Measurements from ENCODE around the gene PHKA1. TPM values are rescaled to one million over a fixed set of nuclear protein-coding genes. Genes with fewer than 3 reads are reported as not detected.

The PHKA1 gene
- total and polyA plus RNA-seq, 2 donors (not counting 3 experiments of a cell fraction or from before 2014, with no cell fraction given), result 3.3 to 5.5 TPM

GRCh38 chrX:72624194-72624593, 89.9 kb downstream of the PHKA1 start:
- TF ChIP-seq POLR2AphosphoS5 (IDR thresholded peaks at IDR 0.05; ENCODE audit: insufficient read depth, low read depth, low read length), result no peak
- TF ChIP-seq, protein P1, sequence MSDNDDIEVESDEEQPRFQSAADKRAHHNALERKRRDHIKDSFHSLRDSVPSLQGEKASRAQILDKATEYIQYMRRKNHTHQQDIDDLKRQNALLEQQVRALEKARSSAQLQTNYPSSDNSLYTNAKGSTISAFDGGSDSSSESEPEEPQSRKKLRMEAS (IDR thresholded peaks at IDR 0.05; ENCODE audit: insufficient read depth, insufficient read length), result no peak
- no peak for TF ChIP-seq GATA2 (IDR thresholded peaks at IDR 0.05; ENCODE audit: insufficient read depth, insufficient read length, low read depth, low read length)
- TF ChIP-seq JUN (IDR thresholded peaks at IDR 0.05; ENCODE audit: borderline replicate concordance, insufficient read depth, insufficient read length, low read depth), result no peak
- no peak for TF ChIP-seq EZH2 (IDR thresholded peaks at IDR 0.05; ENCODE audit: borderline replicate concordance, low read depth, low read length, severe bottlenecking)
- TF ChIP-seq POLR2A (IDR thresholded peaks at IDR 0.05; ENCODE audit: low read depth, low read length), result no peak
- TF ChIP-seq, protein P2, sequence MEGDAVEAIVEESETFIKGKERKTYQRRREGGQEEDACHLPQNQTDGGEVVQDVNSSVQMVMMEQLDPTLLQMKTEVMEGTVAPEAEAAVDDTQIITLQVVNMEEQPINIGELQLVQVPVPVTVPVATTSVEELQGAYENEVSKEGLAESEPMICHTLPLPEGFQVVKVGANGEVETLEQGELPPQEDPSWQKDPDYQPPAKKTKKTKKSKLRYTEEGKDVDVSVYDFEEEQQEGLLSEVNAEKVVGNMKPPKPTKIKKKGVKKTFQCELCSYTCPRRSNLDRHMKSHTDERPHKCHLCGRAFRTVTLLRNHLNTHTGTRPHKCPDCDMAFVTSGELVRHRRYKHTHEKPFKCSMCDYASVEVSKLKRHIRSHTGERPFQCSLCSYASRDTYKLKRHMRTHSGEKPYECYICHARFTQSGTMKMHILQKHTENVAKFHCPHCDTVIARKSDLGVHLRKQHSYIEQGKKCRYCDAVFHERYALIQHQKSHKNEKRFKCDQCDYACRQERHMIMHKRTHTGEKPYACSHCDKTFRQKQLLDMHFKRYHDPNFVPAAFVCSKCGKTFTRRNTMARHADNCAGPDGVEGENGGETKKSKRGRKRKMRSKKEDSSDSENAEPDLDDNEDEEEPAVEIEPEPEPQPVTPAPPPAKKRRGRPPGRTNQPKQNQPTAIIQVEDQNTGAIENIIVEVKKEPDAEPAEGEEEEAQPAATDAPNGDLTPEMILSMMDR (IDR thresholded peaks at IDR 0.05; ENCODE audit: extremely low read depth in 1 of 2, insufficient read depth in 1 of 2, low read depth in 1 of 2, low read length in 2 of 2), result no peak
- no peak for TF ChIP-seq MYC (IDR thresholded peaks at IDR 0.05; ENCODE audit: low read depth, low read length)
- TF ChIP-seq FOS (IDR thresholded peaks at IDR 0.05; ENCODE audit: borderline replicate concordance, insufficient read depth, low read length), result no peak
- H3K4me2 ChIP-seq (ENCODE audit: insufficient read depth, low read length), result no peak overlapping the region
- no peaks in the 10 kb centered on the region for H3K27me3 ChIP-seq (ENCODE audit: control insufficient read depth in 2 of 2, insufficient read depth in 2 of 2, low read length in 2 of 2)
- no peaks in the 10 kb centered on the region for H4K20me1 ChIP-seq (replicated peaks; ENCODE audit: control insufficient read depth, extremely low read depth, insufficient read depth, low read length)
- H3K9me1 ChIP-seq (replicated peaks; ENCODE audit: control insufficient read depth, extremely low read depth, insufficient read depth, low read length), result no peaks in the 10 kb centered on the region
- CTCF ChIA-PET, result no interaction called here
- H2AFZ ChIP-seq (ENCODE audit: low read depth, low read length), result no peak overlapping the region
- no peak for FAIRE-seq
- no peak overlapping the region for H3K9ac ChIP-seq (replicated peaks; ENCODE audit: extremely low read depth, insufficient read depth, low read length)
- H3K36me3 ChIP-seq (ENCODE audit: control insufficient read depth in 2 of 2, extremely low read depth in 1 of 2, insufficient read depth in 2 of 2, low read length in 2 of 2), result no peaks in the 10 kb centered on the region
- H3K4me1 ChIP-seq (ENCODE audit: control insufficient read depth, extremely low read depth, insufficient read depth, low read length), result peaks cover 31% of the 10 kb centered on the region
- H3K27ac ChIP-seq (ENCODE audit: insufficient read depth, low read depth, low read length), result no peak overlapping the region
- DNase-seq (ENCODE audit: low read depth, low spot score), result no peak
- intact Hi-C loops (cut with micrococcal nuclease), result loop anchor here (5.0 kb wide), 2 partner anchors 52 to 88 kb away; partner anchors contain the start of genes HDAC8 and PHKA1
- no TSS peak for BruUV-seq (replicated peaks)
- no peaks in the 10 kb centered on the region for H3K9me3 ChIP-seq (replicated peaks; ENCODE audit: control insufficient read depth, insufficient read depth, low read length)
- no peaks in the 10 kb centered on the region for H3K79me2 ChIP-seq (ENCODE audit: control insufficient read depth, insufficient read depth, low read length)
- POLR2A ChIA-PET, result no interaction called here
- dilution Hi-C loops (cut with MboI; ENCODE audit: extremely low pct_ligation_motif_present, low sequenced_read_pairs), result no loop called here
- H3K4me3 ChIP-seq (replicated peaks in 1 of 3; ENCODE audit: insufficient read depth in 1 of 3, low read depth in 1 of 3, low read length in 3 of 3), result no peak overlapping the region

Data from endothelial cell of umbilical vein (primary cell).